Measurements from ENCODE around the gene SLC16A10.
"Not testable (repeated sequence)": the region's sequence is repeated elsewhere in the genome, so short reads cannot be mapped to it uniquely, and the experiment has no call there.

The SLC16A10 gene

DNA sequence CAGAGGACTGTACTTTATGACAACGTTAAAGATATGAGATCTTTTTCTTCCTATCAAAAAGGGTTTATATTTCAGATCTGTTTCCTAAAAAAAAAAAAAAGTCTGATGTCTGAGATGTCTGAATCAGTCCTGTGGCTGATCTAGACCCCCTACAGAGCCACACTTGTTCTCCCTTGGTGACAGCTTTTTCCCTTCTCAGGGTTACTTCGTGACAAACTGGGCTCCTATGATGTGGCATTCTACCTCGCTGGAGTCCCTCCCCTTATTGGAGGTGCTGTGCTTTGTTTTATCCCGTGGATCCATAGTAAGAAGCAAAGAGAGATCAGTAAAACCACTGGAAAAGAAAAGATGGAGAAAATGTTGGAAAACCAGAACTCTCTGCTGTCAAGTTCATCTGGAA lies 134.5 kb downstream of the SLC16A10 start:
- no peak for DNase-seq

DNA sequence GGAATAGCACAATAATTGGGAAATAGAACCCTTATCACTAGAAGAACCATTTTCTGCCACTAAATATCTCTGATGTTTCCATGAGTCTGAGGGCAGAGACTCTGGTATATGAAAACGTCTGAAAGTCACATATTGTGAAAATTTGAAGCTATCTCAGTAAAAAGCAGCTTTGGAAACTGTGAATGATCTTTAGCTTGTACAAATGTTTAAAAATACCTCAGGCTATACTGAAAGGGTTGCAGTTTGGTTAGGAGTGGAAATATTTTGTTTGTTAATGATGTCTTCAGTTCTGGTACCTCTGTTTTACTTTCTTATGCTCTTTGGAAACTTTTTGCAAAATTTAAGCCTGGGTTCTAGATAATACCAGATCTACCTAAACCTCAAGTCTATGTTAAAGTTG lies 135.0 kb downstream of the SLC16A10 start:
- no peak for DNase-seq

DNA sequence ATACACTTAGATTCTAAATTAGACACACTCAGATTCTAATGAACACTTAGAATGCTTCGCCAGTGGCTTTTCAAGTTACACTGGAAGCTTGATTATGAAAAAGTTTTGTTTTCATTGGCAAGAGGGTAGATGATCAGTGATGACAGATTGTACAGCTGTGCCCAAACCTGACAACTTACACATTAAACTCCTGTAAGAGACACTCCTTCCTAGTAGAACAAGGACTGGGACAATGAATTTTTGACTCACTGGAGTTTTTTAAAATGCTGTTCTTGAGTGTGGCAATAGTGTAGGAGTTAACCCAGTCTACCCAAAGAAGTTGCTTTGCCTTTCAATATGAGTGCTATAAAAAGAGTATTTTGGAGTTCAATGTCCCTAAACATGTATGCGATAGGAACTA lies 140.8 kb downstream of the SLC16A10 start:
- DNase-seq: no peak

DNA sequence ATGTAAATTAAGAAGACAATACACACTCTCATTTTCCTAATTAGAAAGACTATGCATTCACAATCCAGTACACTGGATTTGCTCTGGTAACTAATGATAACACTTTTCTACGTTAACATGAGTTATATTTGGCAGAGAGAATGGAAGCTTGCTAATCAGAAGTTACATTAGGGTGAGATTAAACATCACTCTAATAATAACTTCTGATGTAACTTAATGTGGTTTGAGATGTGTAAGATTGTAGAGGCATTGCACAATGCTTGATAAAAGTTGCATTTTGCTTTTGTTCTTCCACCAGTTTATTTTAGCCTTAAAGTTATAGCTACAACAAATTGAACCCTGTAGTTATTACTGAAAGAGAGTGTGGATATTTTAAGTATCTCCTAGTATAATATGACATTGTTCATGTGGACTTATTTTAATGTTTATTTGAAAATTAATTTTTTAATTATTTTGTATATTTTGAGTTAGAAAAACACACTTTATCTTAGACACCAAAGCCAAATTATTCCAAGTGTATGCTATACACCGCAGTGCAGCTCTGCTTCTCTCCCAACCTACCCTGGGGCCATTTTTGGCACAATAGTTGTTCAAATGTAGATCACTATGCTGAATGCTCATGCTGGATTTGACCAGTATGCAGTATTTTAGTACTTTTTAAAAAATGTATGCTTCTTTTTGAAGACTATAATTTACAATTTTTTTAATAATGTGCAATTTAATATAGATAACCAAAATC lies 143.2 kb downstream of the SLC16A10 start:
- no peak for DNase-seq

DNA sequence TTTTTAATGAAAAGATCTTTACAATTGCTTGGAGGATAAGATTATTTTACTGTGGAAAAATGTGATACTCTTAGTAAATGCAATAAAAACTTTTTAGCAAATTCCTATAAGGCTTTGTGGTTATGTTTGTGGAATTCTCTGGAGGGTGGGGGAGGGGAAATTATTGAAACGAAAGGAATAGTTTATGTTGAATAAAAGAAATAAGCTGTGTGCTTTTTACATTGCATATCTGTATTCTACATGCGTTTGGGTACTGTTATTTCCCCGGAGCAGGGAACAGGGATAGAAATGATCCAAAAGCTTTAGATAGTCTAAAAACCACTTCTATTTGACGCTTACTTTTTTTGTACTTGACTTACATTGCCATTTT lies 143.8 kb downstream of the SLC16A10 start:
- DNase-seq: no peak

DNA sequence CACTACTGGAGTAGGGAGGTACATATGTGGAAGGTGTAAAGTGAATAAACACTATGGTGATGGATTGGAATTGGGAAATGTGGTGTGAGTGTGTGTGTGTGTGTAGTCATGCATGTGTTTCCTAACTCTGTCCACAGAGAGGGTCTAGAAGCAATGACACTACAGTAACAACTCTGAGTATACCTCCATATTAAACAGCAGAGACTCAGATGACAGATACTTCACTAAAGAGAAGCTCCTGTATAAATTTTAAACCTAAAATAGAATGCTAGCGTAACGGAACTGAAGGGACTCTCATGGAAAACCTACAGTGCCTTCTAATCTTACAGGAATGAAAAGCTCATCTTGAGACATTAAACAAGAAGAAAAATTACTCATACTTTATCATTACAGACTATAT lies 150.5 kb downstream of the SLC16A10 start:
- DNase-seq: no peak

DNA sequence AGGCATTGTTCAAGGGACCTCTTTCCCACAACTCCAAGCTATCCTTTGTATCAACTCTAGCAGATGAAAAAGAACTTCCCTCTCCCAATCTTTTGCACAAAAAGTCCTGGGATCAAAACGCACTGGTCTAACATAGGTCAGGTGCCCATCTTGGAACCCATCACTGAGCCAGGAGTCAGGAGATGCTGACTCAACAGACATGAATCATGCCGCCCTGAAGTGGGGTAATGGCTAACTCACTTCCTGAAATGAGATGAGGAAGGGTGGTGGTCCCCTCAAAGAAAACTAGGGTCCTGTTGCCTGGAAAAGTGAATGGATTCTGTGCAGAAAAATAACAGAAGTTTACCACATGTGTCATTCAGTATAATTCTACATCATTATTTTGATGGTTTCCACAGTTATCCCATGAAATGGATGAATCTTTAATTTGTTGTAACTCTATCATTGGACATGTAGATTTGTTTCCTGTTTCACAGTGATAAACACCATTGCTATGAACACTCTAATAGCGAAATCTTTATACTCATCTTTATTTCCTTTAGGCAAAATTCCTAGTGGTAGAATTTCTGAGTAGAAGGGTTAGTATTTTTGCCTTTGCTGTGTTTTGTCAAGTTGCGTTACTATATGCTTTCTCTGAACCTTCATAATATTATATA lies 151.3 kb downstream of the SLC16A10 start:
- DNase-seq: no peak

DNA sequence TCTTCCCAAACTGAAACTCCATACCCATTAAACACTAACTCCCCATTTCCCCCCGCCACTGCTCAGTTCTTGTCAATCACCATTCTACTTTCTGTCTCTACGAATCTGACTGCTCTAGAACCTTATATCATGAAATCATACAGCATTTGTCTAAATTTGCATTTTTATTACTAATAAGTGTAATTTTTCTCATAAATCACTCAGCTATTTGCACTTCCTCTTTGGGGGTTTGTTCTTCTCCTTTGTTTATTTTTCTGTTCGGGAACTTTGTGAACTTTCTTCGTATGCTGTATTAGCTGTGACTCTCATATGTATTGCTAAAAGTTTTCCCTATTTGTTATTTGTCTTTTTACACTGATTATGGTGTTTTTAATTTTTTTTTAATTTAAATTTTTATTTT lies 152.2 kb downstream of the SLC16A10 start:
- DNase-seq: no peak

DNA sequence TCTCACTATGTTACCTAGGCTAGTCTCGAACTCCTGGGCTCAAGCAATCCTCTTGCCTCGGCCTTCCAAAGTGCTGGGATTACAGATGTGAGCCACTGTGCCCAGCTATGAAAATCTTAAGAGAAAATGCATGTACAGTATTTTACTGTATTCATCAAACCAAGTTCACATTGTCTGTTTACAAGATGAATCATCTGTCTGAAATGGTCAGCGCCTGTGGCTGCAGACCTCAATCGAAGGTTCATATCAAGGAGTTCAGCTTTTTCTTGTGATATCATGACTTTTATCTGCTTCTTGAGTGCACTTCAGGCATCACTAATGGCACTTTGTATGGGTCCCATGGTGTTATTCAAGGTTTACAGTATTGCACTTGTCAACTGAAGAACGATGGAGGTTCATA lies 155.1 kb downstream of the SLC16A10 start:
- DNase-seq: no peak

DNA sequence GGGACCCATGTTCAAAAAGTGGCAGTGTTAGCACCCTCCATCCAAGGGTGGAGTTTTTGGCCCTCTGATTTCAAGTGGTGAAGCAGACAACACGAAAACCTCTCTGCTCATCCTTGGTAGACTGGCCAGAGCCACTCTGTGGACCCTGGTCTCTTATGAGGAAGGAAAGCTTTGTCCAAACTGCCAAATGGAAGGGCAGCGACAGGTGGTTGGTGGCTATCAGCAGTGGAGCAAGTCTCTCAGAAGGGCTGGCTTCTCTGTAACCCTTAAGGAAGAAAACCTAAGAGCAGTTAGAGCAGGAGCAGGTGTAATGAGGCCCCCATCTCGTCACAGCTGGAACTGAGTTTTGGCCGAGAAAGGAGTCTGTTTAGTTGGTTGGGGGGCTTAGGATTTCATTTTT lies 155.8 kb downstream of the SLC16A10 start:
- no peak for DNase-seq

DNA sequence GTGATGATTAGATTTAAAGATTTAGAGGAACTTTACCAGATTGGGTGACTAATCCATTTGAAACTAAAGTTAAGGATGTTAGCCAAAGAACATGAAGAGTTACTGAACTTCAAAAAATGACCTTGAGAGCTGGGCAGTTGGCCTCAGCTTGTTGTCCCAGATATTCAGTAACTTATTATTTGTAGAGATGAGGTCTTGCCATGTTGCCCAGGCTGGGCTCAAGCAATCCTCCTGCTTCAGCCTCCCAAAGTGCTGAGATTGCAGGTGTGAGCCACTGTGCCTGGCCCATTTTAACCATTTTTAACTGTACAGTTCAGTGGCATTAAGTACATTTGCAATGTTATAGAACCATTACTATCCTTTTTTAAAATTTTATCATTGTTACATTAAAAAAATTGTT lies 161.5 kb downstream of the SLC16A10 start:
- no peak for DNase-seq

DNA sequence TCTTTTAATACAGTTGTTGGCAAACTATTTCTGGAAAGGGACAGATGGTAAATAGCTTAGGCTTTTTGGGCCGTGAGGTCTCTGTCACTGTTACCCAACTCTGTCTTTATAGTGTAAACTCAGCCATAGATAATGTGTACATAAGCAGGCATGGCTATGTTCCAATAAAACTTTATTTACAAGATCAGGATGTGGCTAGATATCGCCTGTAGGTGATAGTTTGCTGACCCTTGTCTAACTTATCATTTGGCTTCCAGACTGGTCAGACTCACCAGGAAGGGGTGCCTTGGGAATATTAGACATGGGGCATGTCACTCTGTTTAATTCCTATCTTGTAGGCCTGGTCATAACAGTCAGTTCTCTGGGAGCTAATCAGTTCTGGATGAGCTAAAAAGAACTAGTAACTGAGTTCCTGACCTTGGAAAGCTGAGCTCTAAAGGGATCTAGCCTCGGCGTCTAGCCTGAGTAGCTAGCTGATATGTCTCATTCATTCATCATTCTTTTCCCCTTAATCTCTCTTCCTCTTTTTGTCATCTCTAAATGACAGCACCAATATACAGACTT lies 163.6 kb downstream of the SLC16A10 start:
- DNase-seq: no peak

DNA sequence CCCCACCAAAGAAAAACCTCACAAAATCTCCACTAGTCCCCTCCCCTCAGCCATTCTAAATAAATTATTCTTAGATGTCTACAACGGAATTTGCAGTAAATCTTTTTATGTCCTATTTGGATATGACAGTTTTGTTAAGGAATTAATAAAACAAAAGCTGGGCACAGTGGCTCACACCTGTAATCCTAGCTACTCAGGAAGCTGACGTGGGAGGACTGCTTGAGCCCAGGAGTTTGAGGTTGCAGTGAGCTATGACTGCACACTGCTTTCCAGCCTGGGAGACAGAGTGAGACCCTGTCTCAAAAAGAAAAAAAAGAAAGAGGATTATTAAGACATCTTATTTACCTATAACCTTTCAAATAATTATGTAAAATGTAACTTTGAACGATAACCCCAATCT lies 165.4 kb downstream of the SLC16A10 start:
- DNase-seq: no peak

DNA sequence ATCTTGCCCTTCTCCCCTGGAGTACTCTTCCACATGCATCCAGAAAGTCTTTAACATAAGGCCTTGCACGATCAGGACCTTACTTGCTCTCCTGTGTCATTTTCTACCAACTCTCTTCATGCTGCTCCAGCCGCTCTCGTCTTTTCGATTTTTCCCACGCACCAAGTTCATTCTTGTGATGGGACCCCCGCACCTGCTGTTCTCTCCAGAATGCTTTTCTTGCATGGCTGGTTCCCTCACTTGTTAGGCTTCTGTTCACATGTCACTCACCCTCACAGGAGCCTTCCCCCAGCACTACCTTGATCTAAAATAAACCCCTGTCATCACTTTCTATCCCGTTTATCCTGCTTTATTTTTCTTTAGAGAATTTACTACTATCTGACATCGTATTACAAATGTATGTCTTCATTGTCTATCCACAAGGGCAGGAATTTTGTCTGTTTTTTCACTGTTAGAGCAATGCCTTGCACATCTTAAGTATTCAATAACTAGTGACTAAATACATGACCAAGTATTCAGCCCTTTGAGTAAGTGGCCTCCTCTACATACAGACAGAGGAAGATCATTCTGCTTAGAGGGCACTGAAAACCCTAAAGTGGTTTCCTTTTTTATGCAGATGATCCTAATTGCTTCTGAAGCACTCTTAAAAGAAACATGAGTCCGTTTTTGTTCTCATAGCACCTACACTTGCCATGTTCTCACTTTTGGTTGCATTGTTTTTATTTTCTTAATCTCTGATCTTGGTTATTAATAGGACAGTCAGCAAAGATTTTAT lies 166.9 kb downstream of the SLC16A10 start:
- DNase-seq: no peak

DNA sequence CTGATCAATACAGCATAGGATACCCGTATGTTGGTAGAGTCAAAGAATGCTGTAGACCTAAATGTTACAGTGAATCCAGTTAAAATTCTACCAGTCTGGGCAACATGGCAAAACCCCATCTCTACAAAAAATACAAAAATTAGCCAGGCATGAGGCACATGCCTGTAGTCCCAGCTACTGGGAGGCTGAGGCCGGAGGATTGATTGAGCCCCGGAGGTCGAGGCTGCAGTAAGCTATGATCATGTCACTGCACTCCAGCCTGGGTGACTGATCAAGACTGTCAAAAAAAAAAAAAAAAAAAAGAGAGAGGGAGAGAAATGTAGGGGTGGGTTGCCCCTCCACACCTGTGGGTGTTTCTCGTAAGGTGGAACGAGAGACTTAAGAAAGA lies 167.5 kb downstream of the SLC16A10 start:
- DNase-seq: no peak

DNA sequence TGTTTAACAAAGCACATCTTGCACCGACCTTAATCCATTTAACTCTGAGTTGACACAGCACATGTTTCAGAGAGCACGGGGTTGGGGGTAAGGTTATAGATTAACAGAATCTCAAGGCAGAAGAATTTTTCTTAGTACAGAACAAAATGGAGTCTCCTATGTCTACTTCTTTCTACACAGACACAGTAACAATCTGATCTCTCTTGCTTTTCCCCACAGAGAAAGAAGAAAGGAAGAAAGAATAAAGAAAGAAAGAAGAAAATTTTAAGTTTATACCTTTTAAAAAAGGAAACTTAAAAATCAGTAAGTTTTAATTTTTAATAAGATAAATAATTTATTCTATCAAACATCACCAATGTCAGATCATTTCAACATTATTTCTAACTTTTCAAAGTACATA lies 168.5 kb downstream of the SLC16A10 start:
- DNase-seq: not testable (repeated sequence)

DNA sequence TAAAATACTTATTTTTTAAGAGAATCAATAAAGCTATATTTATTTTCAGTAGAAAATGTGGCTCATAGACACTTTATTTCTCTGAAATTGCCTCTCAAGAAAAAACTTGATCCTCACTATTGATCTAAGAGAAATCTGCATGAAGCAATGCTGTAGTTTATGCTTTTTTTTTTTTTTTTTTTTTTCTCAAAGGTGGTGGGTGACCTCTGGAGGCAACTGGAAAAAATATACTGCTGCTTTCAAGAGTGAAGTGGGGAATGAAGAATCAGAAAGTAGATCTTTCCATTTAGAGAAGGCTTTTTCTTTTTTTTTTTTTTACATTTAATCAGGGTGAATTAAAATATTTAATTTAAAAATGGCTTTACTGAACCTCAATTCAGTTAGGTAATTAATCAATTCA lies 169.3 kb downstream of the SLC16A10 start:
- DNase-seq: no peak

DNA sequence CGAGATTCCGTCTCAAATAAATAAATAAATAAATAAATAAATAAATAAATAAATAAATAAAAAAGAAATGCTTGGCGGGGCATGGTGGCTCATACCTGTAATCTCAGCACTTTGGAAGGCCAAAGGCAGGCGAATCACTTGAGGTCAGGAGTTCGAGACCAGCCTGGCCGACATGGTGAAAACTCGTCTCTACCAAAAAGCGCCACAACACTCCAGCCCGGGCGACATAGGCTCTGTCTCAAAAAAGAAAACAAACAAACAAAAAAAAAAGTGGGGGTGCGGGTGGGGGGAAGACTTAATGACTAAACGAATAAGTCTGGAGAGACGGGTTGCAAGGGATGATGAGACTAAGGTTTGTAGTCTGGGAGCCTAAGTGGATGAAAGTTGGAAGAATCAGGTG lies 170.7 kb downstream of the SLC16A10 start:
- no peak for DNase-seq

DNA sequence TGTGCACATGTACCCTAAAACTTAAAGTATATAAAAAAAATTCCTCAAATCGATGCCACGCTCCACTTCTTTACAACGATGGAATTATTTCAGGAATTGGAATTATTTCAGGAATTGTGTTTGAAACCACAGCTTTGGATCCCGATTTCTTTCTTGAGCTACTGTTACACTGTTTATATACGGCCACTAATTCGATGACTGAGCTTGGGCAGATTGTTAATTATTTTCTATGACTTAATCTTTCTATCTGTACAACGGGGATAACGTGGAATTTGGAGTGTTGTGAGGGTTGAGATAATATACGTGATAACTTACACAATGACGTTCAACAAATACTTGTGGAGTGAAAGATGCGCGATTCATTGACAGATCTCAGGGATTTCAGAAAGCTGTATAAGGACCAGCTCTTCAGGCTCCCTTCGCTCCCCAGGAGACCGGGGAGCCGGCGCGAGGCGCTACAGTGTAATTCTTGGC lies 171.3 kb downstream of the SLC16A10 start:
- no peak for DNase-seq

DNA sequence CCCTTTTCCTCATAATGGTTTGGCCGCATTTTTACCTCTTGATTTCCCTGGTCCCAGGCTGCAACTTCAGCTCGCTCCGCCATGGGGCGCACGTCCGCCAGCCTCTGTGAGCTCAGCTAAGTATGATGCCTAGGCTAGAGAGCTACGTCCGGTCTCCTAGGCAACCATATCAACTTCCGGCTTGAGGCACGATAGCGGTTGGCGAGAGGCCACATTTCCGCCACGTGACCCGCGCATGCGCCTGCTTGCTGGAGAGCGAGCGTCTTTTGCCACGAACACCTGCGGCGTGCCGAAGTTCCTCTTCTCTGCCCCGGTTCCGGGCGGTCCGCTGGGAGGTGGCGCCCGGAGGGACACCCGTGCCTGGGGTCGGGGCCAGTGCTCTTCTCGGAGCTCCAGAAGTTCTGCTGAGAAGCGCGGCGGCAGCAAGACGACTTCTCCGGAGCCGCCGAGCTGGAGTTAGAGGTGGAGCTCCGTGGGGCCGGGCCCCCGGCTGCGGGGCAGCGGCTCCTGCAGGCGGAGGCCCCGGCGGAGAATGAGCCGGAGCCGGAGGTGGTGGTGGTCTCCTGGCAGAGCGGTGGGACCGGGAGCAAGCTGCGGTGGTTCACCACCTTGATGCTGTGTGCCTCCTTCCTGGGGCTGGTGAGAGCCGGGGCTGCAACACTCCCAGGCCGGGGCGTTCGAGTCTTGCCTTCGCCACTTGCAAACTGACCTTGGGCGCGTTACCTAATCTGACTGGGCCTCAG lies 172.0 kb downstream of the SLC16A10 start:
- DNase-seq: peak; percentile 97 to 99

DNA sequence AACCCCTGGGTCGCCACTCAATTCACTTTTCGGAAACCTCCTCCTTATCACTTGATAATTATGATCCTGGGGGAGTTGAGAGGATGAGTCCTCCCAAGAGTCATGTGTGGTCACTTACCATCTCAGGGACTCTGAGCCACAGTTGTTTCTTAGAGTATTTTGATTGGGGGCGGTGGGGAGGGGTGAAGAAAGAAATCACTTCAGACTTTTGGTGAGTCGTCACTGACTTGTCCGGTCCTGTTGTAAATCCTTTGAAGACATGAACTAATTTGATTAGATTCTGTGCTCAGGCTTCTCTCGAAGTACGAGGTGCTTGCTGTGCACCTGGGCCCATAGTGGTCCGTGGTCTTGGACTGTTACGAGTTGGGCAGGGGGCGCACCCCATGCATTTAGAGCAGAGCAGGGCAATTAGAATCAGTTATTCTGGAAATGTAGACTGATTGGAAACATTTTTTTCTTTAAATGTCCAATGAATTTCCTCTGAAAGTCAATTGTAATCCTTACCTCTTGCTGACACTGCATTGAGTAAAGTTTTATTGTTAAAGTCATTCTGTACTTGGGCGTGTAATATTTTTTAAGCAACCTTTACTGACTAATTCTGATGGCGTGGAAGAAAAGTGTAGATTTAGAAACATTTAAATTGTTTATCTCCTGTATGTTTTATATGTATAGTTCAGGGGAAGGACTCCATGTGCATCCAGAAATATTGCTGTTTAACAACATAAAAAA lies 173.4 kb downstream of the SLC16A10 start:
- DNase-seq: no peak

DNA sequence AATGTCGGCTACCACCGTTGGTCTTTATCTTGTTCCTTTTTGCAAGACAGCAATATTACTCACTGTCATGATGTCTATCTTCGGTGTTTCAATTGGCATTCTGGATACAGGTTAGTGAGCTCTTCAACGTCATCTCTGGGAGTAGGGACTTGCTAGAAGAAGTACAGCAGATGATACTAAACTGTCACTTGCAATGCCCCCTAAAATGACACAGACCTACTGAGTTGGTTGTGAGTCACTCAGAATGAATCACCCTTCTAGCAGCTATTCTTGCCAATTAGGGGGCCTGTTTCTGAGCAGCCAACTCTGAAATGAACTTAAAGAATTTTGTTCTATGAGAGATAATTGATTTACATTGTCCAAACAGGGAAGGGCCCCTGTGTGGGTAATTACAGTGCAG lies 176.5 kb downstream of the SLC16A10 start:
- DNase-seq: no peak
